HepG2 (cell line): ENCODE data around the gene UBAP1L. TPM values are rescaled to one million over a fixed set of nuclear protein-coding genes. Genes with fewer than 3 reads are reported as not detected.

Experiments used
- DR1 ChIP-seq: sonication (generic); formaldehyde crosslinking; IDR thresholded peaks from 2 replicates; pipeline ENCODE4 v1.8.0; 2021; ENCODE audit warnings: mild to moderate bottlenecking, missing genetic modification reagents, inconsistent platforms
- FOXJ3 ChIP-seq: sonication (generic); formaldehyde crosslinking; IDR thresholded peaks from 2 replicates; pipeline ENCODE4 v1.4.0; 2020; ENCODE audit warnings: missing genetic modification reagents, mild to moderate bottlenecking, borderline replicate concordance
- KDM2A ChIP-seq: sonication (generic); formaldehyde crosslinking; IDR thresholded peaks from 2 replicates; pipeline ENCODE4 v1.4.0; 2020; ENCODE audit warnings: low read depth, missing genetic modification reagents, borderline replicate concordance
- TCF7 ChIP-seq: sonication (generic); IDR thresholded peaks from 2 replicates; pipeline ENCODE4 v1.6.1; 2016; ENCODE audit warnings: antibody characterized with exemption, low read depth
- YEATS2 ChIP-seq: sonication (generic); formaldehyde crosslinking; IDR thresholded peaks from 2 replicates; pipeline ENCODE4 v1.4.0; 2020; ENCODE audit warnings: missing genetic modification reagents, borderline replicate concordance
- ZMAT3 ChIP-seq: sonication (generic); formaldehyde crosslinking; conservative IDR thresholded peaks from 2 replicates; pipeline ENCODE4 v1.7.0; 2021; ENCODE audit warnings: missing genetic modification reagents
- ZNF496 ChIP-seq: sonication (generic); formaldehyde crosslinking; IDR thresholded peaks from 2 replicates; pipeline ENCODE4 v1.8.1; 2023; ENCODE audit warnings: mild to moderate bottlenecking, moderate library complexity, missing genetic modification reagents; ENCODE audit not compliant: insufficient replicate concordance
- ZNF510 ChIP-seq: sonication (generic); formaldehyde crosslinking; IDR thresholded peaks from 2 replicates; pipeline ENCODE4 v1.4.0; 2020; ENCODE audit warnings: low read depth, mild to moderate bottlenecking, missing genetic modification reagents
- ZNF768 ChIP-seq: sonication (generic); formaldehyde crosslinking; IDR thresholded peaks from 2 replicates; pipeline ENCODE4 v1.4.0; 2020; ENCODE audit warnings: missing genetic modification reagents
- polyA plus RNA-seq, 8 experiments: library from polyadenylated mRNA; depleted of rRNA in 3 of 8; stranded (reverse) in 7 of 8; unstranded in 1 of 8; fragments of >200 nt; fragmentation: Illumina TruSeq in 4 of 8; extraction: Trizol in 4 of 8; gene quantifications; 2 replicates each; pipeline versions ENCODE4 v1.2.1 to v1.2.3, GENCODE V29; 2011 to 2016; ENCODE audit warnings: low read depth in 4 of 8, missing spikeins in 1 of 8, mixed read lengths in 1 of 8; ENCODE audit not compliant: insufficient read depth in 1 of 8
- total RNA-seq, 5 experiments: library from RNA; depleted of rRNA; stranded (reverse); fragments of >200 nt; fragmentation: Illumina TruSeq; extraction: Trizol; gene quantifications; 2 replicates each; pipeline ENCODE4 v1.2.3, GENCODE V29; 2016; ENCODE audit warnings: low read depth in 1 of 5
- TF ChIP-seq, protein P1 (sequence below): sonication (generic); formaldehyde crosslinking; IDR thresholded peaks from 2 replicates; pipeline ENCODE4 v1.5.1; 2020; ENCODE audit warnings: mild to moderate bottlenecking, missing genetic modification reagents, borderline replicate concordance
- TF ChIP-seq, protein P2 (sequence below): sonication (generic); formaldehyde crosslinking; IDR thresholded peaks from 2 replicates; pipeline ENCODE4 v1.4.0; 2020; ENCODE audit warnings: missing genetic modification reagents, borderline replicate concordance
- TF ChIP-seq, protein P3 (sequence below): sonication (generic); formaldehyde crosslinking; IDR thresholded peaks from 2 replicates; pipeline ENCODE4 v1.4.0; 2020; ENCODE audit warnings: missing genetic modification reagents
- TF ChIP-seq, protein P4 (sequence below): sonication (generic); formaldehyde crosslinking; IDR thresholded peaks from 2 replicates; pipeline ENCODE4 v1.9.0; 2021; ENCODE audit warnings: missing genetic modification reagents, borderline replicate concordance

UBAP1L gene
- total and polyA plus RNA-seq, 2 of the 13 experiments (the other 11 are each of a cell fraction or from before 2014, with no cell fraction given), result 0.86 to 1.4 TPM

DNA sequence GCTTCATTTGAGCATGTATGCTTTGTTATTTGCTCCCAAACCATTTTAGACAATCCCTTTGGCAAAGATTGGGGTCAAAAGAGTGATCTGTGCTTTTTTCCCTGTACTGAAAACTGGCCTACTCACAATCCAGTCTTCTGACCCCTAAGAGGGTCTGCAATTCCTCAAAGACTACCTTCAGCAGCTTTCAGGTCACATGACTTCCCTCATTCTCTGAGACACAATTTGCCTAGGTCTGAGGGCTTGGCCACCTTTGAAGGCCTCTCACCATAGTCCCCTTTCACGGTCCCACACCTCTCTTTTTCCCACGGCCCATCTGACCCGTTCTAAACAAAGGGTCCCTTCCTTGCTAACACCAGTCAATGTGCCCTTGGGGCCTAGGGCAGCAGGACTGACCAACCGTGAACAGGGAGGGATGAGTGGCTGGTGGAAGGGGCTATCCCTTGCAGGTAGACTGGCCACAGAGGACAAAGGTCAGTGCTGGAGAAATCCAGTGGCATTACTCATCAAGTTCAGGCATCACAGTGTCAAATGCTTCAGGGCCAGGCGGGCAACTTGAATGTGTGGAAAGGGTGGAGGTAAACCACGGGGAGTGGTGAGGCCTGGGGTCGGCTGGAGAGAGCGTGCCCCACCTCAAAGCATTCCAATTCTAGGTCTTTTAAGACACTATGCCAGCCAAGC is 58.0 kb downstream of the UBAP1L start (continued):
- TF ChIP-seq FOXJ3 (CRISPR knock-in tag) (no peak), ZNF768 (no peak), ZNF496 (CRISPR knock-in tag) (no peak), YEATS2 (CRISPR knock-in tag) (peak; percentile 33; the same call in 1 of the 2 replicates), KDM2A (CRISPR knock-in tag) (peak; percentile 54), ZNF510 (no peak), ZMAT3 (CRISPR knock-in tag) (no peak), DR1 (CRISPR knock-in tag) (no peak), TCF7 (no peak)
- TF ChIP-seq, protein P1, sequence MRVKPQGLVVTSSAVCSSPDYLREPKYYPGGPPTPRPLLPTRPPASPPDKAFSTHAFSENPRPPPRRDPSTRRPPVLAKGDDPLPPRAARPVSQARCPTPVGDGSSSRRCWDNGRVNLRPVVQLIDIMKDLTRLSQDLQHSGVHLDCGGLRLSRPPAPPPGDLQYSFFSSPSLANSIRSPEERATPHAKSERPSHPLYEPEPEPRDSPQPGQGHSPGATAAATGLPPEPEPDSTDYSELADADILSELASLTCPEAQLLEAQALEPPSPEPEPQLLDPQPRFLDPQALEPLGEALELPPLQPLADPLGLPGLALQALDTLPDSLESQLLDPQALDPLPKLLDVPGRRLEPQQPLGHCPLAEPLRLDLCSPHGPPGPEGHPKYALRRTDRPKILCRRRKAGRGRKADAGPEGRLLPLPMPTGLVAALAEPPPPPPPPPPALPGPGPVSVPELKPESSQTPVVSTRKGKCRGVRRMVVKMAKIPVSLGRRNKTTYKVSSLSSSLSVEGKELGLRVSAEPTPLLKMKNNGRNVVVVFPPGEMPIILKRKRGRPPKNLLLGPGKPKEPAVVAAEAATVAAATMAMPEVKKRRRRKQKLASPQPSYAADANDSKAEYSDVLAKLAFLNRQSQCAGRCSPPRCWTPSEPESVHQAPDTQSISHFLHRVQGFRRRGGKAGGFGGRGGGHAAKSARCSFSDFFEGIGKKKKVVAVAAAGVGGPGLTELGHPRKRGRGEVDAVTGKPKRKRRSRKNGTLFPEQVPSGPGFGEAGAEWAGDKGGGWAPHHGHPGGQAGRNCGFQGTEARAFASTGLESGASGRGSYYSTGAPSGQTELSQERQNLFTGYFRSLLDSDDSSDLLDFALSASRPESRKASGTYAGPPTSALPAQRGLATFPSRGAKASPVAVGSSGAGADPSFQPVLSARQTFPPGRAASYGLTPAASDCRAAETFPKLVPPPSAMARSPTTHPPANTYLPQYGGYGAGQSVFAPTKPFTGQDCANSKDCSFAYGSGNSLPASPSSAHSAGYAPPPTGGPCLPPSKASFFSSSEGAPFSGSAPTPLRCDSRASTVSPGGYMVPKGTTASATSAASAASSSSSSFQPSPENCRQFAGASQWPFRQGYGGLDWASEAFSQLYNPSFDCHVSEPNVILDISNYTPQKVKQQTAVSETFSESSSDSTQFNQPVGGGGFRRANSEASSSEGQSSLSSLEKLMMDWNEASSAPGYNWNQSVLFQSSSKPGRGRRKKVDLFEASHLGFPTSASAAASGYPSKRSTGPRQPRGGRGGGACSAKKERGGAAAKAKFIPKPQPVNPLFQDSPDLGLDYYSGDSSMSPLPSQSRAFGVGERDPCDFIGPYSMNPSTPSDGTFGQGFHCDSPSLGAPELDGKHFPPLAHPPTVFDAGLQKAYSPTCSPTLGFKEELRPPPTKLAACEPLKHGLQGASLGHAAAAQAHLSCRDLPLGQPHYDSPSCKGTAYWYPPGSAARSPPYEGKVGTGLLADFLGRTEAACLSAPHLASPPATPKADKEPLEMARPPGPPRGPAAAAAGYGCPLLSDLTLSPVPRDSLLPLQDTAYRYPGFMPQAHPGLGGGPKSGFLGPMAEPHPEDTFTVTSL (CRISPR knock-in tag), result 0 out of 2 replicates have a peak, but pooled peaks have one; percentile 49
- TF ChIP-seq, protein P2, sequence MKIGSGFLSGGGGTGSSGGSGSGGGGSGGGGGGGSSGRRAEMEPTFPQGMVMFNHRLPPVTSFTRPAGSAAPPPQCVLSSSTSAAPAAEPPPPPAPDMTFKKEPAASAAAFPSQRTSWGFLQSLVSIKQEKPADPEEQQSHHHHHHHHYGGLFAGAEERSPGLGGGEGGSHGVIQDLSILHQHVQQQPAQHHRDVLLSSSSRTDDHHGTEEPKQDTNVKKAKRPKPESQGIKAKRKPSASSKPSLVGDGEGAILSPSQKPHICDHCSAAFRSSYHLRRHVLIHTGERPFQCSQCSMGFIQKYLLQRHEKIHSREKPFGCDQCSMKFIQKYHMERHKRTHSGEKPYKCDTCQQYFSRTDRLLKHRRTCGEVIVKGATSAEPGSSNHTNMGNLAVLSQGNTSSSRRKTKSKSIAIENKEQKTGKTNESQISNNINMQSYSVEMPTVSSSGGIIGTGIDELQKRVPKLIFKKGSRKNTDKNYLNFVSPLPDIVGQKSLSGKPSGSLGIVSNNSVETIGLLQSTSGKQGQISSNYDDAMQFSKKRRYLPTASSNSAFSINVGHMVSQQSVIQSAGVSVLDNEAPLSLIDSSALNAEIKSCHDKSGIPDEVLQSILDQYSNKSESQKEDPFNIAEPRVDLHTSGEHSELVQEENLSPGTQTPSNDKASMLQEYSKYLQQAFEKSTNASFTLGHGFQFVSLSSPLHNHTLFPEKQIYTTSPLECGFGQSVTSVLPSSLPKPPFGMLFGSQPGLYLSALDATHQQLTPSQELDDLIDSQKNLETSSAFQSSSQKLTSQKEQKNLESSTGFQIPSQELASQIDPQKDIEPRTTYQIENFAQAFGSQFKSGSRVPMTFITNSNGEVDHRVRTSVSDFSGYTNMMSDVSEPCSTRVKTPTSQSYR, result peak; percentile 46; the same call in 1 of the 2 replicates
- TF ChIP-seq, protein P3, sequence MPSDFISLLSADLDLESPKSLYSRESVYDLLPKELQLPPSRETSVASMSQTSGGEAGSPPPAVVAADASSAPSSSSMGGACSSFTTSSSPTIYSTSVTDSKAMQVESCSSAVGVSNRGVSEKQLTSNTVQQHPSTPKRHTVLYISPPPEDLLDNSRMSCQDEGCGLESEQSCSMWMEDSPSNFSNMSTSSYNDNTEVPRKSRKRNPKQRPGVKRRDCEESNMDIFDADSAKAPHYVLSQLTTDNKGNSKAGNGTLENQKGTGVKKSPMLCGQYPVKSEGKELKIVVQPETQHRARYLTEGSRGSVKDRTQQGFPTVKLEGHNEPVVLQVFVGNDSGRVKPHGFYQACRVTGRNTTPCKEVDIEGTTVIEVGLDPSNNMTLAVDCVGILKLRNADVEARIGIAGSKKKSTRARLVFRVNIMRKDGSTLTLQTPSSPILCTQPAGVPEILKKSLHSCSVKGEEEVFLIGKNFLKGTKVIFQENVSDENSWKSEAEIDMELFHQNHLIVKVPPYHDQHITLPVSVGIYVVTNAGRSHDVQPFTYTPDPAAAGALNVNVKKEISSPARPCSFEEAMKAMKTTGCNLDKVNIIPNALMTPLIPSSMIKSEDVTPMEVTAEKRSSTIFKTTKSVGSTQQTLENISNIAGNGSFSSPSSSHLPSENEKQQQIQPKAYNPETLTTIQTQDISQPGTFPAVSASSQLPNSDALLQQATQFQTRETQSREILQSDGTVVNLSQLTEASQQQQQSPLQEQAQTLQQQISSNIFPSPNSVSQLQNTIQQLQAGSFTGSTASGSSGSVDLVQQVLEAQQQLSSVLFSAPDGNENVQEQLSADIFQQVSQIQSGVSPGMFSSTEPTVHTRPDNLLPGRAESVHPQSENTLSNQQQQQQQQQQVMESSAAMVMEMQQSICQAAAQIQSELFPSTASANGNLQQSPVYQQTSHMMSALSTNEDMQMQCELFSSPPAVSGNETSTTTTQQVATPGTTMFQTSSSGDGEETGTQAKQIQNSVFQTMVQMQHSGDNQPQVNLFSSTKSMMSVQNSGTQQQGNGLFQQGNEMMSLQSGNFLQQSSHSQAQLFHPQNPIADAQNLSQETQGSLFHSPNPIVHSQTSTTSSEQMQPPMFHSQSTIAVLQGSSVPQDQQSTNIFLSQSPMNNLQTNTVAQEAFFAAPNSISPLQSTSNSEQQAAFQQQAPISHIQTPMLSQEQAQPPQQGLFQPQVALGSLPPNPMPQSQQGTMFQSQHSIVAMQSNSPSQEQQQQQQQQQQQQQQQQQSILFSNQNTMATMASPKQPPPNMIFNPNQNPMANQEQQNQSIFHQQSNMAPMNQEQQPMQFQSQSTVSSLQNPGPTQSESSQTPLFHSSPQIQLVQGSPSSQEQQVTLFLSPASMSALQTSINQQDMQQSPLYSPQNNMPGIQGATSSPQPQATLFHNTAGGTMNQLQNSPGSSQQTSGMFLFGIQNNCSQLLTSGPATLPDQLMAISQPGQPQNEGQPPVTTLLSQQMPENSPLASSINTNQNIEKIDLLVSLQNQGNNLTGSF (CRISPR knock-in tag), result no peak
- TF ChIP-seq, protein P4, sequence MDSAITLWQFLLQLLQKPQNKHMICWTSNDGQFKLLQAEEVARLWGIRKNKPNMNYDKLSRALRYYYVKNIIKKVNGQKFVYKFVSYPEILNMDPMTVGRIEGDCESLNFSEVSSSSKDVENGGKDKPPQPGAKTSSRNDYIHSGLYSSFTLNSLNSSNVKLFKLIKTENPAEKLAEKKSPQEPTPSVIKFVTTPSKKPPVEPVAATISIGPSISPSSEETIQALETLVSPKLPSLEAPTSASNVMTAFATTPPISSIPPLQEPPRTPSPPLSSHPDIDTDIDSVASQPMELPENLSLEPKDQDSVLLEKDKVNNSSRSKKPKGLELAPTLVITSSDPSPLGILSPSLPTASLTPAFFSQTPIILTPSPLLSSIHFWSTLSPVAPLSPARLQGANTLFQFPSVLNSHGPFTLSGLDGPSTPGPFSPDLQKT (CRISPR knock-in tag), result no peak
